NCI-H1694 (cell line): ENCODE measurements around the gene IL4.

Experiments used
- DNase-seq: peaks from one replicate; lab custom pipeline; 2025; lab: John Stamatoyannopoulos, UW

IL4 gene

GRCh38 chr5:132695956-132696355 lies 22.2 kb downstream of the IL4 start:
- DNase-seq, result no peak

DNA sequence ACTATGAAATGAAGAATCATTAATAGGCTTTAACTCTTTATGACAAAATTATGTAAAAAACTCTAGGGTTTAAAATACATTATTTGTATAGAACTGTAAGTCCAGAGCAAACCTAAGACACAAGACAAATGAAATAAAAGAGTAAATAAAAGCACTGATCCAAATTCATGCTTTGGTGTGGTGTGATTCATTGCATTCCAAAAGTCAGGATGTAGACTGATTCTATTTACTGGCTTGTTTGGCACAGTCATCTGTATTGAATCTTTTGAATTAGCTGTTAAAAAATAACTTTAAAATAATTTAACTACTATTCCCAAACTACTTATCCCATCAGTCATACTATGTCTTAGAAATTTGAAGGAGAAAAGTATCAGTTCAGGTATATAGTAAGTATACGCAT lies 31.1 kb downstream of the IL4 start:
- no peak for DNase-seq

DNA sequence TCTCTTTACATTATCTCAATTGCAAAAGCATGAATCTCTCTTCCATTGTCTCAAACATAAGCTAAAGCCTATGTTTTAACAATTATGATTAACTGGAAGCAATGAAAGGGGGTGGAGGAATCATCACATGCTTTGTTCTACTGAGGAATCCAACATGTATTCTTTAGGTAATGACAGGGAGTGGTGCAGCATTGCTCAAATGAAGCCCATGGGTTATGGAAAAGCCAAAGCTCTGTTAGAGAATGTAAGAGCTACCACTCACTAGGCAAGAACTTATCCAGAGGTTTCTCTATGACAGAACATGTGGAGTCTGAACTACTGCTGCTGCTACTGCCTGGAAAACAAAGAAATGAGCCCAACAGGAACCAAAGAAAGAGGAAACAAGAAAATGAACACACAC lies 34.9 kb downstream of the IL4 start:
- DNase-seq, result no peak

DNA sequence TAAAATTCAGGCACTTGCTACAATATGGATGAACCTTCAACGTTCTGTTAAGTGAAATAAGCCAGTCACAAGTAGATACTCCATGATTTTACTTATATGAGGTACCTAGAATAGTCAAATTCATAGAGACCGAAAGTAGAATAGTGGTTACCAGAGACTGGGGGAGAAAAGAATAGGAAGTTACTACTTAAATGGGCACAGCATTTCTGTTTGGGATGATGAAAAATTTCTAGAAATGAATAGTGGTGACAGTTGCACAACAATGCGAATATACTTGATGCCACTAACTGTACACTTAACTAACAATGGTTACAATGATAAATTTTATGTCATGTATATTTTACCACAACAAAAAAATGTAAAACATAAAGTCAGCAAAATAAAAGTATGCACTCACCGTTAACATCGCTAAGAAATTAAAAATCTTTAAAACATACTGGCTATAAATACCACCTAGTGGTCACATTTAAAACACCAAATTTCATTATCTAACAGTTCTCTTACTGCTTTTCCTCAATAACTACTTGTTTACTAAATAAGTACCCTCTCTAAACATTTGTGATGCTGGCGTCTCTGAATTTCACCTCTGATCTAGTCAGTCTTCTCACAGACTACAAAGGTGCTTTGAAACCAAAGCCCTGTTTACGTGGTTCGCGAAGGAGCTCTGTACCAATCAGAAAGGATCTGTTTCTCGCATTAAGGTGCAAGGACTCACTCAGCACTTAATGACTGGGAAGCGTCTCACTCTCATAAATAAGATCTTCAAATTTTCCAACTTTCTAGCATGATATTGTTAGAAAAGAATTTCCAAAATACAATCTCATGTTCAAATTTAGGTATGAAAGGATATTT lies 40.9 kb downstream of the IL4 start:
- DNase-seq, result no peak

DNA sequence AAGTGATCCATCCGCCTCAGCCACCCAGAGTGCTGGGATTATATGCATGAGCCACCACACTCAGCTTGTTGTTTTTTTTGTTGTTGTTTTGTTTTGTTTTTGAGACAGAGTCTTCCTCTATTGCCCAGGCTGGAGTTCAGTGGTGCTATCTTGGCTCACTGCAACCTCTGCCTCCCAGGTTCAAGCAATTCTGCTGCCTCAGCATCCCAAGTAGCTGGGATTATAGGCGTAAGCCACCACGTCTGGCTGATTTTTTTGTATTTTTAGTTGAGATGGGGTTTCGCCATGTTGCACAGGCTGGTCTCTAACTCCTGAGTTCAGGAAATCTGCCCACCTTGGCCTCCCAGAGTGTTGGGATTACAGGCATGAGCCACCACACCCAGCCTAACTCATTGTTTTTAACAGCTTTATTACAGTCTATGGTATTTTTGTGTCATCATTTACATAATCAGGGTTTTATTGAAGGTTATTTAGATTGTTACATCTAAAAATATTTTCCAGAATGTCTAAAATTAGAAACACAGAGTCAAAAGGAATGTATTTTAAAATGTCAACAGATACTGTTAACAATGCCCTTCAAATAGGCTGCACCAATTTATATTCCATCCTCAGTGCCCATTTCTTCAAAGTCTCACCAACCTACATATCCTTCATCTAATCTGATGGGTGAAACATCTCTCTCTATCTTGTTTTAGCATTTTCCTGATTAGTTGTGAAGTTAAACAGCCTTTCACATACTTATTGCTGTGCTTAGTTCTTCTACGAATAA lies 44.9 kb downstream of the IL4 start:
- DNase-seq, result no peak

GRCh38 chr5:132725745-132726144 lies 52.0 kb downstream of the IL4 start:
- DNase-seq, result no peak

DNA sequence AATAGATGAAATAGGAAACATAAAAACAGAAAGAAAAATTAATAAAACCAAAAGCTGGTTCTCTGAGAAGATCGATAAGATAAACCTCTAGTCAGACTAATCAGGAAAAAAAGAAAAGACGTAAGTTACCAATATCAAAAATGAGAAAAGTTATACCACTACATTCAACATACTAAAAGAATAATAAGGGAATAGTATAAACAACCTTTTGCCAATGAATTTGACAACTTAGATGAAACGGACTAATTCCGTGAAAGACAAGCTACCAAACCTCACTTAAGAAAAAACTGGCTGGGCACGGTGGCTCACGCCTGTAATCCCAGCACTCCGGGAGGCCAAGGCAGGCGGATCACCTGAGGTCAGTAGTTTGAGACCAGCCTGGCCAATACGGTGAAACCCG lies 56.1 kb downstream of the IL4 start:
- DNase-seq, result no peak
